H1 (cell line): Measurements from ENCODE around the gene ITGB4. TPM values are rescaled to one million over a fixed set of nuclear protein-coding genes. Genes with fewer than 3 reads are reported as not detected.

Source experiments
- SP1 ChIP-seq: IDR thresholded peaks from 2 replicates; pipeline ENCODE4 v1.6.1; 2011; ENCODE audit warnings: low read depth, low read length
- TCF12 ChIP-seq: IDR thresholded peaks from 2 replicates; pipeline ENCODE4 v1.6.1; 2011; ENCODE audit warnings: low read depth, mild to moderate bottlenecking, low read length
- ZNF274 ChIP-seq: IDR thresholded peaks from 2 replicates; pipeline ENCODE4 v1.7.0; 2012; ENCODE audit warnings: low read length, borderline replicate concordance; ENCODE audit errors: extremely low read depth
- polyA plus RNA-seq, 7 experiments: library from polyadenylated mRNA; depleted of rRNA in 3 of 7; stranded (reverse) in 5 of 7; unstranded in 2 of 7; fragments of >200 nt in 5 of 7; fragments of 200-250 nt in 2 of 7; gene quantifications; 1 replicate in 5 of 7; 2 replicates in 1 of 7; 4 replicates in 1 of 7; pipeline versions ENCODE4 v1.2.1 to v1.2.3, GENCODE V29; 2011 to 2013; ENCODE audit warnings: missing spikeins in 2 of 7, mixed read lengths in 2 of 7
- total RNA-seq: library from RNA; stranded (reverse); fragmentation: NEBNext Ultra II Directional; extraction: Animal tissue kit (Norgen Biotek cat#: 25700); gene quantifications from 2 replicates; pipeline ENCODE4 v1.2.1, GENCODE V29; 2021
- TF ChIP-seq, protein P1 (sequence below): fragments of 300-600 bp; sonication (generic); IDR thresholded peaks from 2 replicates; pipeline ENCODE4 v1.7.1; 2012; ENCODE audit warnings: low read length, moderate library complexity, mild to moderate bottlenecking, inconsistent platforms; ENCODE audit not compliant: insufficient replicate concordance

ITGB4 gene
- total and polyA plus RNA-seq, 2 of the 8 experiments (the other 6 are each of a cell fraction or from before 2014, with no cell fraction given): 5.2 to 5.6 TPM

GRCh38 chr17:75692976-75693375 lies 28.3 kb upstream of the ITGB4 start (continued):
- TF ChIP-seq, protein P1, sequence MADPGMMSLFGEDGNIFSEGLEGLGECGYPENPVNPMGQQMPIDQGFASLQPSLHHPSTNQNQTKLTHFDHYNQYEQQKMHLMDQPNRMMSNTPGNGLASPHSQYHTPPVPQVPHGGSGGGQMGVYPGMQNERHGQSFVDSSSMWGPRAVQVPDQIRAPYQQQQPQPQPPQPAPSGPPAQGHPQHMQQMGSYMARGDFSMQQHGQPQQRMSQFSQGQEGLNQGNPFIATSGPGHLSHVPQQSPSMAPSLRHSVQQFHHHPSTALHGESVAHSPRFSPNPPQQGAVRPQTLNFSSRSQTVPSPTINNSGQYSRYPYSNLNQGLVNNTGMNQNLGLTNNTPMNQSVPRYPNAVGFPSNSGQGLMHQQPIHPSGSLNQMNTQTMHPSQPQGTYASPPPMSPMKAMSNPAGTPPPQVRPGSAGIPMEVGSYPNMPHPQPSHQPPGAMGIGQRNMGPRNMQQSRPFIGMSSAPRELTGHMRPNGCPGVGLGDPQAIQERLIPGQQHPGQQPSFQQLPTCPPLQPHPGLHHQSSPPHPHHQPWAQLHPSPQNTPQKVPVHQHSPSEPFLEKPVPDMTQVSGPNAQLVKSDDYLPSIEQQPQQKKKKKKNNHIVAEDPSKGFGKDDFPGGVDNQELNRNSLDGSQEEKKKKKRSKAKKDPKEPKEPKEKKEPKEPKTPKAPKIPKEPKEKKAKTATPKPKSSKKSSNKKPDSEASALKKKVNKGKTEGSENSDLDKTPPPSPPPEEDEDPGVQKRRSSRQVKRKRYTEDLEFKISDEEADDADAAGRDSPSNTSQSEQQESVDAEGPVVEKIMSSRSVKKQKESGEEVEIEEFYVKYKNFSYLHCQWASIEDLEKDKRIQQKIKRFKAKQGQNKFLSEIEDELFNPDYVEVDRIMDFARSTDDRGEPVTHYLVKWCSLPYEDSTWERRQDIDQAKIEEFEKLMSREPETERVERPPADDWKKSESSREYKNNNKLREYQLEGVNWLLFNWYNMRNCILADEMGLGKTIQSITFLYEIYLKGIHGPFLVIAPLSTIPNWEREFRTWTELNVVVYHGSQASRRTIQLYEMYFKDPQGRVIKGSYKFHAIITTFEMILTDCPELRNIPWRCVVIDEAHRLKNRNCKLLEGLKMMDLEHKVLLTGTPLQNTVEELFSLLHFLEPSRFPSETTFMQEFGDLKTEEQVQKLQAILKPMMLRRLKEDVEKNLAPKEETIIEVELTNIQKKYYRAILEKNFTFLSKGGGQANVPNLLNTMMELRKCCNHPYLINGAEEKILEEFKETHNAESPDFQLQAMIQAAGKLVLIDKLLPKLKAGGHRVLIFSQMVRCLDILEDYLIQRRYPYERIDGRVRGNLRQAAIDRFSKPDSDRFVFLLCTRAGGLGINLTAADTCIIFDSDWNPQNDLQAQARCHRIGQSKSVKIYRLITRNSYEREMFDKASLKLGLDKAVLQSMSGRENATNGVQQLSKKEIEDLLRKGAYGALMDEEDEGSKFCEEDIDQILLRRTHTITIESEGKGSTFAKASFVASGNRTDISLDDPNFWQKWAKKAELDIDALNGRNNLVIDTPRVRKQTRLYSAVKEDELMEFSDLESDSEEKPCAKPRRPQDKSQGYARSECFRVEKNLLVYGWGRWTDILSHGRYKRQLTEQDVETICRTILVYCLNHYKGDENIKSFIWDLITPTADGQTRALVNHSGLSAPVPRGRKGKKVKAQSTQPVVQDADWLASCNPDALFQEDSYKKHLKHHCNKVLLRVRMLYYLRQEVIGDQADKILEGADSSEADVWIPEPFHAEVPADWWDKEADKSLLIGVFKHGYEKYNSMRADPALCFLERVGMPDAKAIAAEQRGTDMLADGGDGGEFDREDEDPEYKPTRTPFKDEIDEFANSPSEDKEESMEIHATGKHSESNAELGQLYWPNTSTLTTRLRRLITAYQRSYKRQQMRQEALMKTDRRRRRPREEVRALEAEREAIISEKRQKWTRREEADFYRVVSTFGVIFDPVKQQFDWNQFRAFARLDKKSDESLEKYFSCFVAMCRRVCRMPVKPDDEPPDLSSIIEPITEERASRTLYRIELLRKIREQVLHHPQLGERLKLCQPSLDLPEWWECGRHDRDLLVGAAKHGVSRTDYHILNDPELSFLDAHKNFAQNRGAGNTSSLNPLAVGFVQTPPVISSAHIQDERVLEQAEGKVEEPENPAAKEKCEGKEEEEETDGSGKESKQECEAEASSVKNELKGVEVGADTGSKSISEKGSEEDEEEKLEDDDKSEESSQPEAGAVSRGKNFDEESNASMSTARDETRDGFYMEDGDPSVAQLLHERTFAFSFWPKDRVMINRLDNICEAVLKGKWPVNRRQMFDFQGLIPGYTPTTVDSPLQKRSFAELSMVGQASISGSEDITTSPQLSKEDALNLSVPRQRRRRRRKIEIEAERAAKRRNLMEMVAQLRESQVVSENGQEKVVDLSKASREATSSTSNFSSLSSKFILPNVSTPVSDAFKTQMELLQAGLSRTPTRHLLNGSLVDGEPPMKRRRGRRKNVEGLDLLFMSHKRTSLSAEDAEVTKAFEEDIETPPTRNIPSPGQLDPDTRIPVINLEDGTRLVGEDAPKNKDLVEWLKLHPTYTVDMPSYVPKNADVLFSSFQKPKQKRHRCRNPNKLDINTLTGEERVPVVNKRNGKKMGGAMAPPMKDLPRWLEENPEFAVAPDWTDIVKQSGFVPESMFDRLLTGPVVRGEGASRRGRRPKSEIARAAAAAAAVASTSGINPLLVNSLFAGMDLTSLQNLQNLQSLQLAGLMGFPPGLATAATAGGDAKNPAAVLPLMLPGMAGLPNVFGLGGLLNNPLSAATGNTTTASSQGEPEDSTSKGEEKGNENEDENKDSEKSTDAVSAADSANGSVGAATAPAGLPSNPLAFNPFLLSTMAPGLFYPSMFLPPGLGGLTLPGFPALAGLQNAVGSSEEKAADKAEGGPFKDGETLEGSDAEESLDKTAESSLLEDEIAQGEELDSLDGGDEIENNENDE: no peak
- no peak for TF ChIP-seq SP1
- no peak for TF ChIP-seq ZNF274
- TF ChIP-seq TCF12: no peak
